ENCODE data around the gene GATA5.

The GATA5 gene, protein sequence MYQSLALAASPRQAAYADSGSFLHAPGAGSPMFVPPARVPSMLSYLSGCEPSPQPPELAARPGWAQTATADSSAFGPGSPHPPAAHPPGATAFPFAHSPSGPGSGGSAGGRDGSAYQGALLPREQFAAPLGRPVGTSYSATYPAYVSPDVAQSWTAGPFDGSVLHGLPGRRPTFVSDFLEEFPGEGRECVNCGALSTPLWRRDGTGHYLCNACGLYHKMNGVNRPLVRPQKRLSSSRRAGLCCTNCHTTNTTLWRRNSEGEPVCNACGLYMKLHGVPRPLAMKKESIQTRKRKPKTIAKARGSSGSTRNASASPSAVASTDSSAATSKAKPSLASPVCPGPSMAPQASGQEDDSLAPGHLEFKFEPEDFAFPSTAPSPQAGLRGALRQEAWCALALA

DNA sequence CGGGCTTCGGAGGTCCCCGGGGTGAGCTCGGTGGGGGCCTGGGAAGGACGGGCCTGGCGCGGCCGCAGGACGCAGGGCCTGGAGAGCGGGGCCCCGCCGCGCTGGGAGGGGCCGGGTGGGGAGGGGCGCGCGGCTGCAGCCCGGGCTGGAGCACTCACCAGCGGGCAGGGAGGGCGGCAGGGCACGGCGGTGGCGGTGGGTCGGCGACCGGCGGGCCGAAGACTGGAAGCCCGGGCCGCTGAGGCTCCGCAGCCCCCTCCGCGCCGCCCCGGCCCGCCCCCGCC lies at the start of gene GATA5:
Gene GATA5 (minus strand): TSS at position 224 of the 284 bp plus-strand sequence. CDS start 474 bp downstream, outside the sequence.
- H3K27me3 ChIP-seq (ENCODE audit: control insufficient read depth in 5 of 5, insufficient read depth in 4 of 5, low read length in 5 of 5), result peaks cover 44 to 84% (median 67%) of the 10 kb centered on the region in 5 donors
- no peak within 1 kb of the TSS for H3K27ac ChIP-seq (ENCODE audit: low read depth, low read length)
- no peak within 1 kb of the TSS for H3K9ac ChIP-seq (ENCODE audit: low read length in 5 of 5)
- H3K4me1 ChIP-seq (ENCODE audit: control insufficient read depth in 5 of 5, insufficient read depth in 5 of 5, low read length in 5 of 5), result peaks cover 0 to 13% (median 11%) of the 10 kb centered on the region in 5 donors
- H3K4me3 ChIP-seq (ENCODE audit: low read depth in 1 of 5, low read length in 5 of 5), result peak within 1 kb of the TSS in 2 of 5 donors; percentile 26 to 31
- peaks cover 0 to 3% (median 0%) of the 10 kb centered on the region in 5 donors for H3K9me3 ChIP-seq (ENCODE audit: control insufficient read depth in 5 of 5, low read length in 5 of 5)
- no peaks in the 10 kb centered on the region for H3K36me3 ChIP-seq (ENCODE audit: control insufficient read depth in 5 of 5, insufficient read depth in 5 of 5, low read length in 5 of 5)

DNA sequence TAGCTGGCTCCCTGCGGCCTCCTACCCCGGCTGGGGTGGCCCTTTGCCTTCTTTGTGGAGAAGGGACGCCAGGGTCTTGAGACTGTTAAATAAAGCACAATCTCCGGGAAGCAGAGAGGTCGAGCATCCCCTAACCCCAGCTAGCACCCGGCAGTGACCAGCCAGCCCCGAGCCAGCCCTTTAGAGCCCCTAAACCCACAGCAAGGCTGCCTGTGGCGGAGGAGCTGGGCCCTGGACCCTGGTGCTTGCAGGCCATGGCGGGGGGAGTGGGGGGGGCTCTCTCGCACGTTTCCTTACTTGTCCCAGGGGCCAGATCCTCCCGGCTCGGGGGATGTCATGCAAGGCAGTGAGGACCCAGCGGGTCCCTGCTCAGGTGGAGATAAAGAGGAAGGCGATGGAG lies 49.2 kb upstream of the GATA5 start:
- Histone ChIP-seq H3K27me3 (ENCODE audit: control insufficient read depth in 5 of 5, insufficient read depth in 4 of 5, low read length in 5 of 5) (peaks cover 41 to 49% (median 44%) of the 10 kb centered on the region in 5 donors), H3K9ac (ENCODE audit: low read length in 5 of 5) (no peak overlapping the region), H3K9me3 (ENCODE audit: control insufficient read depth in 5 of 5, low read length in 5 of 5) (peaks cover 0 to 5% (median 0%) of the 10 kb centered on the region in 5 donors), H3K4me1 (ENCODE audit: control insufficient read depth in 5 of 5, insufficient read depth in 5 of 5, low read length in 5 of 5) (no peaks in the 10 kb centered on the region), H3K4me3 (ENCODE audit: low read depth in 1 of 5, low read length in 5 of 5) (no peak overlapping the region), H3K36me3 (ENCODE audit: control insufficient read depth in 5 of 5, insufficient read depth in 5 of 5, low read length in 5 of 5) (no peaks in the 10 kb centered on the region), H3K27ac (ENCODE audit: low read depth, low read length) (no peak overlapping the region)

DNA sequence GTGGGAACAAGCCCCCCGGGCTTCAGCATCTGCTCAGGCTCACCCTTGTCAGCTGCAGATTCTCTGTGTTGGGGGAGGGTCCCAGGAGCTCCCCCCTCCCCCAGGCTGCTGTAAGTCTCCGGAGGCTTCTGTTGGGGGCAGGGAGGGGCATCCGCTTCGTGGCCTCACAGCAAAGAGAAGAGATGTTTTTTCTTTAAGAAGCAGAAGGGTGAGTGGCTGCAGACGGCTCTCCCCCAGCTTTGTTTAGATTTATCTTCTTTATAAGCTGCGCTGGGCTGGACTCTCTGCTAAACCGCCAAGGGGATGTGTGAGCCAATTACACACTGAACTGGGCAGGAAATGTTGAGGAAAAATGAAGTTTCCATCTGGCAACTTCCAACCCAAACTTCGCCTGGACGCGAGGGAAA lies 48.7 kb upstream of the GATA5 start:
- Histone ChIP-seq H3K36me3 (ENCODE audit: control insufficient read depth in 5 of 5, insufficient read depth in 5 of 5, low read length in 5 of 5) (no peaks in the 10 kb centered on the region), H3K4me1 (ENCODE audit: control insufficient read depth in 5 of 5, insufficient read depth in 5 of 5, low read length in 5 of 5) (no peaks in the 10 kb centered on the region), H3K4me3 (ENCODE audit: low read depth in 1 of 5, low read length in 5 of 5) (no peak overlapping the region), H3K9ac (ENCODE audit: low read length in 5 of 5) (no peak overlapping the region), H3K9me3 (ENCODE audit: control insufficient read depth in 5 of 5, low read length in 5 of 5) (peaks cover 0 to 5% (median 0%) of the 10 kb centered on the region in 5 donors), H3K27ac (ENCODE audit: low read depth, low read length) (no peak overlapping the region), H3K27me3 (ENCODE audit: control insufficient read depth in 5 of 5, insufficient read depth in 4 of 5, low read length in 5 of 5) (peaks cover 36 to 51% (median 40%) of the 10 kb centered on the region in 5 donors)

DNA sequence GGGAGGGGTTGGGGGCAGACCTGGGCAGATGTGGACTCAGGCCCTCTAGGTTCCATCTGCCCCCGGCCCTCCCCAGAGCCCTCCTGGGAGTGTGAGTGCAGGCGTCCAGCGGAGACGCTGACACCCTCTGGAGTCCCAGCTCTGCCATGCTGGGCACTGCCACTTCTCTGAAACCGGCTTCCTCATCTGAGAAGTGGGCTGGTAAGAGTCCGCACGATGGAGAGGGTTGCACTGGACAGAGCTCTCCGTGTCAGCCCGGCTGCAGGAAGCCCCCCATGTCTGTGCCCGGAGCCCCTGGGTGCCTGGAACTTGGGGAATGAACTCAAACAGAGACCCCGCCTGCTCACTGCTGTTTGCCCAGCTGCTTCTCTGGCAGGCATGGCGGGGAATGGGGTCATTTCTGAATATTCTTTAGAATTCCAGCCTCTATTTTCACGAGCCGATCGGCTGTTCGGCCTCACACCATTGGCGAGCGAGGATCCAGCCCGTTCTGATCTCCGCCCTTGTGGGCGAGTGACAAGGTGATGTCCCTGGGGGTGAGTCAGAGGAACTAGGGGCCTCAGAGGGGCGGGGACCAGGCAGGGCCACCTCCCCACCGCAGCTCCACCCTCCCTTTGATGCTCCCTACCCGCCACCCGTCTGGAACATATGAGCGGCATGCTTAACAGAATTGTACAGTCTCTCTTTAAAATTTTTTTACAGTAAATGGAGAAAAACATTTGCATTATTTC lies 47.8 kb upstream of the GATA5 start:
- Histone ChIP-seq H3K4me3 (ENCODE audit: low read depth in 1 of 5, low read length in 5 of 5) (no peak overlapping the region), H3K9ac (ENCODE audit: low read length in 5 of 5) (no peak overlapping the region), H3K4me1 (ENCODE audit: control insufficient read depth in 5 of 5, insufficient read depth in 5 of 5, low read length in 5 of 5) (no peaks in the 10 kb centered on the region), H3K9me3 (ENCODE audit: control insufficient read depth in 5 of 5, low read length in 5 of 5) (peaks cover 0 to 4% (median 0%) of the 10 kb centered on the region in 5 donors), H3K27me3 (ENCODE audit: control insufficient read depth in 5 of 5, insufficient read depth in 4 of 5, low read length in 5 of 5) (peaks cover 29 to 51% (median 37%) of the 10 kb centered on the region in 5 donors), H3K36me3 (ENCODE audit: control insufficient read depth in 5 of 5, insufficient read depth in 5 of 5, low read length in 5 of 5) (no peaks in the 10 kb centered on the region), H3K27ac (ENCODE audit: low read depth, low read length) (no peak overlapping the region)

DNA sequence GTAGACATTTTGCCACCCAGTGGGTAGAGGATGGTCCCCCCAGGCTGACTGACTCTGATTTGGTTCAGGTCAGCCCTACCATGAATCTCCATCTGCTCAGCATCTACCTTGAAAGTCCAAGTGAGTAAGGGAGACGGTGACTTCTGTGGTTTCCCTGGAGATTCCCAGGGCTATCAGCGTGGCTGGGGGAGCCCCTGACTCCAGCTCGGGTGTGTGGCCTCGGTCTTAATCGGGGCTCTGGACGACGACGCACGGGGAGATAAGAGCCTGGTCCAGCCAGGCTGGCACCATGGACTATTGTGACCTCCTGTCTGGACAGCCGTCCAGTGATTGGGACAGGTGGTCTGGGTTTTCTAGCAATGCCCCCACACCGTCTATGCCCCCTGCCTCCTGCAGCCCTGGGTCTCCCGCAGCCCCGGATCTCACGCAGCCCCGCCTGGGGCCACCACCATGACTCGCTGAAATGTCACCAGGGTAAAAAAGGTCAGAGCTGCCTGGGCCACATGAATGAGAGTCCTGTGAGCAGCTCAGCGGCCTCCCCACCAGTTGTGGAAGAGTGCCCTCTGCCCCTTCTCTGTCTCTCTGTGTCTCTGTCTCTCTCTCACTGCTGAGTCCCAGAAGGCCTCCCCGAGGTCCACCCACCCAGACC lies 47.1 kb upstream of the GATA5 start:
- H3K4me1 ChIP-seq (ENCODE audit: control insufficient read depth in 5 of 5, insufficient read depth in 5 of 5, low read length in 5 of 5), result no peaks in the 10 kb centered on the region
- H3K27ac ChIP-seq (ENCODE audit: low read depth, low read length), result no peak overlapping the region
- no peak overlapping the region for H3K9ac ChIP-seq (ENCODE audit: low read length in 5 of 5)
- H3K36me3 ChIP-seq (ENCODE audit: control insufficient read depth in 5 of 5, insufficient read depth in 5 of 5, low read length in 5 of 5), result no peaks in the 10 kb centered on the region
- H3K9me3 ChIP-seq (ENCODE audit: control insufficient read depth in 5 of 5, low read length in 5 of 5), result peaks cover 0 to 4% (median 0%) of the 10 kb centered on the region in 5 donors
- no peak overlapping the region for H3K4me3 ChIP-seq (ENCODE audit: low read depth in 1 of 5, low read length in 5 of 5)
- peaks cover 33 to 57% (median 40%) of the 10 kb centered on the region in 5 donors for H3K27me3 ChIP-seq (ENCODE audit: control insufficient read depth in 5 of 5, insufficient read depth in 4 of 5, low read length in 5 of 5)

DNA sequence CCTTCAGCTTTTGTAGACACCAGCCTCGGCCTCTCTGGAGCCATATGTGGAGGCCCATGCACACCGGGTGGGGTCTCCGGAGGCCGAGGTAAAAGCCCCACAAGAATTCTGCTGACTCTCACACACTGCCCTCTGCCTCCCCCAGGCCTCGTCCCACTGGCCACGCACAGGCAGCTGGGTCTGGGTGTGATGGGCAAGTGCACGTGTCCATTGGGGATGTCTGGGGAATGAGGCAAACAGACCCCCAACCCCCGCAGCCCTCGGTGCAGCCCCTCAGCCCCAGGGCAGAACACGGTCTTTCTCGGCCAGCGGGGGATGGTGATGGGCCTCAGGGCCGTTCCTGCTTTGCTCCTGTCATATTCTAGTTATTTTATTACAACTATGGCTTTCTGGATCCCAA lies 44.0 kb upstream of the GATA5 start:
- Histone ChIP-seq H3K27ac (ENCODE audit: low read depth, low read length) (no peak overlapping the region), H3K9ac (ENCODE audit: low read length in 5 of 5) (no peak overlapping the region), H3K9me3 (ENCODE audit: control insufficient read depth in 5 of 5, low read length in 5 of 5) (no peaks in the 10 kb centered on the region), H3K4me1 (ENCODE audit: control insufficient read depth in 5 of 5, insufficient read depth in 5 of 5, low read length in 5 of 5) (no peaks in the 10 kb centered on the region), H3K36me3 (ENCODE audit: control insufficient read depth in 5 of 5, insufficient read depth in 5 of 5, low read length in 5 of 5) (no peaks in the 10 kb centered on the region), H3K4me3 (ENCODE audit: low read depth in 1 of 5, low read length in 5 of 5) (no peak overlapping the region), H3K27me3 (ENCODE audit: control insufficient read depth in 5 of 5, insufficient read depth in 4 of 5, low read length in 5 of 5) (peaks cover 30 to 54% (median 34%) of the 10 kb centered on the region in 5 donors)

DNA sequence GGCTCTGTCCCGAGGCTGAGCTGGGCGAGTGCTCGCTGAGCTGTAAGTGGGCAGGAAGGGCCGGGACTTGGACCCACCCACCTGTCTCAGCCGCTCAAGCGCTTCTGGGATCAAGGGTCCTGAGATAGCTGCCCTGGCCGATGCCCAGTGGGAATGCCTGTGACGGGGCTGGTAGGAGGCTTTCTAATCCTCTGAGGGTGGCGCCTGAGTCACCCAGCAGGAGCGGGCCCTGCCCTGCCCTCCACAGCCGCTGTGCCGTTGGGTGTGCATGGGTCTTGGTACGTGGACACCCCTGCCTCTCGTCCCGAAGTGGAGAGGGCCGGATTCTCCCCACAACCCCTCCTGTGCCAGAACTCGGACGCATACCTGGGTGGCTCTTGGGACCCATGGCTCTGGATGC lies 43.1 kb upstream of the GATA5 start:
- peaks cover 29 to 56% (median 39%) of the 10 kb centered on the region in 5 donors for H3K27me3 ChIP-seq (ENCODE audit: control insufficient read depth in 5 of 5, insufficient read depth in 4 of 5, low read length in 5 of 5)
- no peaks in the 10 kb centered on the region for H3K36me3 ChIP-seq (ENCODE audit: control insufficient read depth in 5 of 5, insufficient read depth in 5 of 5, low read length in 5 of 5)
- no peaks in the 10 kb centered on the region for H3K9me3 ChIP-seq (ENCODE audit: control insufficient read depth in 5 of 5, low read length in 5 of 5)
- H3K27ac ChIP-seq (ENCODE audit: low read depth, low read length), result no peak overlapping the region
- no peak overlapping the region for H3K4me3 ChIP-seq (ENCODE audit: low read depth in 1 of 5, low read length in 5 of 5)
- no peak overlapping the region for H3K9ac ChIP-seq (ENCODE audit: low read length in 5 of 5)
- H3K4me1 ChIP-seq (ENCODE audit: control insufficient read depth in 5 of 5, insufficient read depth in 5 of 5, low read length in 5 of 5), result no peaks in the 10 kb centered on the region

DNA sequence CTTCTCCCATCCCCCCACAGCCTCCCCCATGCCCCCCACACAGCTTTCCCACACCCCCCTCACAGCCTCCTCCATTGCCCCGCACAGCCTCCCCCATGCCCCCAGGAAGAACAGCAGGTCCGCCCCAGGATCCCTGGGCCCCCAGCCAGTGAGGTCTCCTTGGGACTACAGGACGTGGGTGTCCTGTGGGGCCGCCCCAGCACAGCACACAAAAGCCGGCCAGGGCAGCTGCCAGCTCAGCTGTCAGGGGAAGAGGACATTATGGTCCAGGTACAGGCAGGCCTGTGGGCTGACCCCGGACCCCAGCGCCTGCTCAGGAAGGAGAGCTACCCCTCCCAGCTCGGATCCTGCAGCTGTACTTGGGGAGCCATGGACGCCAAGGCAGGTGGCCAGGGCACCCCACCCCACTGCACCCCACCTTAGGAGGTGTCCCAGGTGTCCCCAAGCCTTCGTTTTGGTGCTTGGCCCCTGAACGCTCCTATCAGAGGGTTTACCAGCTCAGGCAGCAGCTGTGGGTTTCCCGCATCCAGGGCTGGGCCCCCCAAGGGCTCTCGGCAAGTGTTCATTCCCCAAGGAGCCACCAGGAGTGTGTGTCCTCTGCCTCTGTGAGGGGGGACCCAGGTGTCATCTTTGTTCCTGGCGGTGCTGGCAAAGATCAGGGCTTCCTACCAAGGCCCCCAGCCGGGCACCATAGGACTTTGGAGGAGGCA lies 42.3 kb upstream of the GATA5 start:
- Histone ChIP-seq H3K27ac (ENCODE audit: low read depth, low read length) (no peak overlapping the region), H3K9ac (ENCODE audit: low read length in 5 of 5) (no peak overlapping the region), H3K4me3 (ENCODE audit: low read depth in 1 of 5, low read length in 5 of 5) (no peak overlapping the region), H3K9me3 (ENCODE audit: control insufficient read depth in 5 of 5, low read length in 5 of 5) (no peaks in the 10 kb centered on the region), H3K36me3 (ENCODE audit: control insufficient read depth in 5 of 5, insufficient read depth in 5 of 5, low read length in 5 of 5) (no peaks in the 10 kb centered on the region), H3K27me3 (ENCODE audit: control insufficient read depth in 5 of 5, insufficient read depth in 4 of 5, low read length in 5 of 5) (peaks cover 26 to 56% (median 42%) of the 10 kb centered on the region in 5 donors), H3K4me1 (ENCODE audit: control insufficient read depth in 5 of 5, insufficient read depth in 5 of 5, low read length in 5 of 5) (no peaks in the 10 kb centered on the region)

DNA sequence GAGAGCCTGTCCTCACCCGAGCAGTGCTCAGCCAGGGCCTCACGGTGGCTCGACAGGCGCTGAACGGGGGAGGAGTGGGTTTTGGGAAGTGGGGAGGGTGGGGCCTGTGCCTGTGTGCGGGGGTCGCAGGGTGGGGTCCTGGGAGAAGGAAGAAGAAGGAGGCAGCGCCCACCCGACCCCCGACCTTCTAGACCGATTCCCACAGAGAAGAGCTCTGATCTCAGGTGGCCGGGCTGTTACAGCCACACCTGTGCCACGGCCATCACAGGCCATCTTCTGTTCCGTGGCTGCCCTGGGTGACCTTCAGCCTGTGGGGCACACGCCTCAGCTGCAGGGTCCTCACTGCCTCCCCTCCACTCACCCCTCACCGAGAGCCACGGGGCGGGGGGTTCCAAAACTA lies 41.4 kb upstream of the GATA5 start:
- H3K4me3 ChIP-seq (ENCODE audit: low read depth in 1 of 5, low read length in 5 of 5), result no peak overlapping the region
- peaks cover 29 to 59% (median 46%) of the 10 kb centered on the region in 5 donors for H3K27me3 ChIP-seq (ENCODE audit: control insufficient read depth in 5 of 5, insufficient read depth in 4 of 5, low read length in 5 of 5)
- H3K27ac ChIP-seq (ENCODE audit: low read depth, low read length), result no peak overlapping the region
- H3K4me1 ChIP-seq (ENCODE audit: control insufficient read depth in 5 of 5, insufficient read depth in 5 of 5, low read length in 5 of 5), result no peaks in the 10 kb centered on the region
- H3K9ac ChIP-seq (ENCODE audit: low read length in 5 of 5), result no peak overlapping the region
- H3K36me3 ChIP-seq (ENCODE audit: control insufficient read depth in 5 of 5, insufficient read depth in 5 of 5, low read length in 5 of 5), result no peaks in the 10 kb centered on the region
- no peaks in the 10 kb centered on the region for H3K9me3 ChIP-seq (ENCODE audit: control insufficient read depth in 5 of 5, low read length in 5 of 5)

Measured in subcutaneous abdominal adipose tissue (tissue), 5 donors.